ENCODE measurements around the gene MYPN.
A peak's percentile ranks its signal among the peaks of the same experiment; 100 is the strongest.
"Not testable (repeated sequence)": the region's sequence is repeated elsewhere in the genome, so short reads cannot be mapped to it uniquely, and the experiment has no call there.

The MYPN gene

DNA sequence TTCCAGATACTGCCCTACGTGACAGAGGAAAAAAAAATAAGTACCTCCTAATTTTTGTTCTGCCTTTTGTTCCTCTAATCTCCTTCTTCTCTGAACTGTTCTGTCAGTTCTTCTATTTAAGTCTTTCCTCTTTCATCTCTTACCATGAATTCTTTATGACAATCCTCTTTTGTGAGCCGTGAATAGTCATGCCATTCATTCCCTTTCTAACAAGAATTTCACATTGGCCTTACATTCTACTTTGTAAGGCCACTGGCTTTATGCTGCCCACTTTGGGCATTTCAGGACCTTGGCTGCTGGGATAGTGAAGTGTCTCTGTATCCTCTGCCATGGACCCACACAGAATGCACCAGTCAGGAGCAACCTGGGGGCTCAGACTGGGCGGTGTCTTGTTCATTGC, 69.7 kb downstream of the MYPN start:
- DNase-seq = no peak

DNA sequence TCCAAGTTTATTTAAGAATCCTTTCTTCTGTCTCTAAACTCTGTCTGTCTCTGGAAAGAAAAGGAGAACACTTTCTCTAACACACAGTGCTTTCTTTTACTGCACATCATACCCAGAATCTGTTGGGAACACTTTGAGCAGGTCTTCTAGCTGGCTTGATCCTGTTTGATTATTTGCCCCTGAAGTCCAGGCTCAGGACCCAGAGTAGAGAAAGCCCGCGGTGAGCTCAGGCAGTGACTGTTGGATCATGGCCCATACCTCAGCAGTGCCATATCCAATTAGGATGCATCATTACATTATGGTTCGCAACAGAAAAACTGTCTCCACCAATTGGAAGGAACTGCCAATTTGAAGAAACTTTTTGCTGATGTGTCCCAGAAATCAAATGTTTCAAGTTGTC, 71.2 kb downstream of the MYPN start:
- no peak for DNase-seq

DNA sequence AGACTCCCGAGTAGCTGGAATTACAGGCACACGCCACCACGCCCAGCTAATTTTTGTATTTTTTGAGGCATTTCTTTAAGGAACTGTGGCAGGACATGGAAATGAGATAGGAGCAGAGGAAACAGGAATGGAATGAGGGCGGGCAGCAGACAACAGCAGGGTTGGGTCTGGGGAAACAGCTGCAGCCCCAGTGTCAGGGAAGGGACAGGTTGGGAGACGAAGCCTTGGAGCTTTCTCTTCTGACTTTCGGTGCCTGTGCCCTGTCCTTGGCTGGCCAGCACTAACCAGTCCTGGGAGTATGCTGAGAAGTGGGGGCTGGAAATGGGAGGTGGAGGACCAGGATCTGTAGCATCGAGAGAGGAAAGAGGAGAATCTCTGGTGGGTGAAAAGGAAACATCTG, 75.3 kb downstream of the MYPN start:
- DNase-seq = no peak

DNA sequence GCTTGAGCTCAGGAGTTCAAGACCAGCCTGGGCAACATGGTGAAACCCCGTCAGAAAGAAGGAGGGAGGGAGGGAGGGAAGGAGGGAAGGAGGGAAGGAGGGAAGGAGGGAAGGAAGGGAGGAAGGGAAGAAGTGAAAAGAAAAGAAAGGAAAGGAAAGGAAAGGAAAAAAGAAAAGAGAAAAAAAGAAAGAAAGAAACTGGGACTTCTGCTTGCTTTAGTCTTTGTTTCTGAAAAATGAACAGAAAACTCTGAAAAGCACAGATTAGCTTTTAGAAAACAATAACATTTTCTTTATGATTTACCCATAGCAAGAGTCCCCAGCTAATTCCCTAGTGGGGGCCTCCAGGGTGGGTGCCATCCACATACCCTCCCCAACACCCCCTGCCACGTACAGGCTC, 75.8 kb downstream of the MYPN start:
- no peak for DNase-seq

DNA sequence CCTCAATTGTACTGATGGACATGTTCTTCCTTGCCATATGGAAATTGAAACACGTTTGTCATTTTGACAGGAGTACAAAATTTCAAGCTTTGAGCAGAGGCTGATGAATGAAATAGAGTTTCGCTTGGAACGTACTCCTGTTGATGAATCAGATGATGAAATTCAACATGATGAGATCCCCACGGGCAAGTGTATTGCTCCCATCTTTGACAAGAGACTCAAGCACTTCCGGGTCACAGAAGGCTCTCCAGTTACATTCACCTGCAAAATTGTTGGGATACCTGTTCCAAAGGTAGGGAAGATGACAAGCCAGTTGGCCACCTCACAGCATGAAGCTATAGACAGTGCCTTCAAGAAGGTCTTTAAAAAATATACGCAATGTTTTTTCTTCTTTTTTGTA, 79.5 kb downstream of the MYPN start:
- DNase-seq = no peak

DNA sequence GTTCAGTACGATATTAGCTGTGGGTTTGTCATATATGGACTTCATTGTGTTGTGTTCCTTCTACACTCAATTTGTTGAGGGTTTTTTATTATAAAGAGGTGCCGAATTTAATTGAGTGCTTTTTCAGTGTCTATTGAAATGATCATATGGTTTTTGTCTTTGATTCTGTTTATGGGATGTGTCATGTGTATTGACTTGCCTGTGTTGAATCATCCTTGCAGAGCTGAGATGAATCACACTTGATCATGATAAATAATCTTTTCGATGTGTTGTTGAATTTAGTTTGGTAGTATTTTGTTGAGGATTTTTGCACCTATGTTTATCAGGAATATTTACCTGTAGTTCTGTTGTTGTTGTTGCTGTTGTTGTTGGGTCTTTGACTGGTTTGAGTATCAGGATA, 82.8 kb downstream of the MYPN start:
- no peak for DNase-seq

DNA sequence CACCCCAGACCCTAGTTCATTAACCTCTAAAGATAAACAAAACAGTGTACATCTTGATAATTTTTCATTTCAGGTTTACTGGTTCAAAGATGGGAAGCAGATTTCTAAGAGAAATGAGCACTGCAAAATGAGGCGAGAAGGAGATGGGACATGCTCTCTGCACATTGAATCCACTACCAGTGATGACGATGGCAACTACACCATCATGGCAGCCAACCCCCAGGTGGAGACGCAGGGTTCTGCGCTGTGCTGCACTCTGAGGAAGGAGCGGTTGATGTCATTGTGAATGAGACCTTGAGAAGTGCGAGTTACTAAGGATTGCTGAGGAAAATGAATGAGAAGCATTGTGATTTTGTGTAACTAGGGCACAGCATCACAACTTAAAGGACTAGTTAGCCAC, 85.0 kb downstream of the MYPN start:
- DNase-seq = no peak

DNA sequence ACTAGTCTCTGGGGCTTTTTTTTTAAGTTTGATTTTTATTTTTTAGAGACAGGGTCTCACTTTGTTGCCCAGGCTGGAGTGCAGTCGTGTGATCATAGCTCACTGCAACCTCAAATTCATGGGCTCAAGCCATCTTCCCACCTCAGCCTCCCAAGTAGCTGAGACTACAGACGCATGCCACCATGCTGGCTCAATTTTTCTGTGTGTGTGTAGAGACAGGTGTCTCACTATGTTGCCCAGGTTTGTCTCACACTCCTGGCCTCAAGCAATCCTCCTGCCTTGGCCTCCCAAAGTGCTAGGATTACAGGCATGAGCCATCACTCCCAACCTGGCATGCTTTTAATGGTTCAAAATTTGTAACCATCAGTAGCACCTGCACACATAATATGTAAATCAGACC, 86.5 kb downstream of the MYPN start:
- not testable (repeated sequence) for DNase-seq

DNA sequence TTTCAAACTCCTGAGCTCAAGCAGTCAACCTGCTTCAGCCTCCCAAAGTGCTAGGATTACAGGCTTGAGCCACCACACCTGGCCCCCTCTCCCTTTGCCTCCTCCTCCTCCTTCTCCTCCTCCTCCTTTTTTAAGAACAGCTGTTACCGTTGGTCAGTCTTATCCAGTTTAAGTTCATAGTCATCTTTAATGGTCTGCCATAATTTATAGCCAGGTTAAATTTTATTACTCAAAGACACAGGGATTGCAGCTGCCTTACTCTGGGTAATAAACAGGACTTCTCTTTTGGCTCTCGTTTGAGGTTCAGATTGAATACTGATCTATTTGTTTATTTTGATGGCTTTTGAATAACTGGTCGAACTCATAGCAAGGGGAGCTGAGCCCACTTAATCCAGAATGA, 87.4 kb downstream of the MYPN start:
- no peak for DNase-seq

DNA sequence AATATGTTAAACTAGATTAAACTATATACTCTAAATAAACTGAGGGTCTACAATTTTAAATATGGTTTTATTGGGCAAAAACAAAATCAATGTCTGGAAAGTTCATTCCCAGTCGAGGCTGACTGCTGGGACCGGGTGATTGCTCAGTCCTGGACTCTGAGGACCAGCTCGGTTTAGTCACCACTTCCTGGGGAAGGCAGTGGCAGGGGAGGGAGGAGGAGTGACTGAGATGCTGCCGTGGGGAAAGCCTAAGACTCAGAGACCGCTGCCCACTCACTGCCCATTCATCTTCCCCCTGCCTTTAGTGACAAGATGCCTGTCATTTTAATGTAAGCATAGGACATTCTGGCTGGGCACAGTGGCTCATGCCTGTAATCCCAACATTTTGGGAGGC, 93.7 kb downstream of the MYPN start:
- no peak for DNase-seq

DNA sequence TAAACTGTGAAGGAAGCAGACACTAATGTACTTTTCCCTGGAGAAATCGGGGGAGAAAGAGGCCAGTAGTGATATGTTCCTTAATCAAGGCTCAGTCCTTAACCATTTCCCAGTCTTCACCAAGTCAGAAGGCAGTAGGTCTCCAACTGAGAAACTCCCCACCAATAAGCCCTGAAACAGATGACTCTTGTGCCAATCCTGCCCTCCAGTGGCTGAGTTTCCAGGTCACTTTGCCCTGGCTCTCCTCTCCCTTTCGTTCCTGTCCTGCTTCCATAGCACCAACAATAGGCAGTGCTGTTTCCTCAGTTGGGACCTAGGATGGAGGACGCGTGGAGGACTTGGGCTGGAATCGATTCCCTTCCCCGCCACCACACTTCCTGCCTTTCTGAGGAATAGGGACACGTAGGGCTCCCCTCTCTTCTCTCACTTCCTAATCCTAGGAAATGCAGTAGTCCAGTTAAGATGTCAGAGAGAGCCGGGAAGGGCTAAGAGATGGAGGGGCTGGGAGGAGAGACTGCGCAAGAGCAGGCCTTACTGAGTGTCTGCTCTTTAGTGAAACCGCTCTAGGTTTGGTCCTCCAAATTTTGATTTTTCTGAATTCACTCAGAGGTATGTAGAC, 99.2 kb downstream of the MYPN start:
- DNase-seq = peak; percentile 26 to 76

DNA sequence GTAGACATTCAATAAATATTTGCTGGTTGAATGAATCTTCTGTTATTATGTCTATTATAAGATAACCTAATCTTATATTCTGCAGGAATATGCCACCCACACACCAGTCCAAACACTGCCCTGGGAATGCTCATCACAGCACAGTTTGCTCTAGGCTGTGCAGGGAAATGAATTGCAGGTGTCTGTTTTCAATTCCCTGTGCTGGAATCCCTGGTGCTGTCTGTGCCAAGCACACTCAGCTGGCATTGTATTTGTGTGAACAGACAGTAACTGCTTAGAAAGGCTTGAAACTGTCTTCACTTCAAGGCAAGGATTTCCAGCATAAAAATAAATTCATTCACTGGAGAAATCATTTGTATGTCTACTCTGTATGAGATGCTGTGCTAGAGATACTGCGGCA, 102.4 kb downstream of the MYPN start:
- no peak for DNase-seq

DNA sequence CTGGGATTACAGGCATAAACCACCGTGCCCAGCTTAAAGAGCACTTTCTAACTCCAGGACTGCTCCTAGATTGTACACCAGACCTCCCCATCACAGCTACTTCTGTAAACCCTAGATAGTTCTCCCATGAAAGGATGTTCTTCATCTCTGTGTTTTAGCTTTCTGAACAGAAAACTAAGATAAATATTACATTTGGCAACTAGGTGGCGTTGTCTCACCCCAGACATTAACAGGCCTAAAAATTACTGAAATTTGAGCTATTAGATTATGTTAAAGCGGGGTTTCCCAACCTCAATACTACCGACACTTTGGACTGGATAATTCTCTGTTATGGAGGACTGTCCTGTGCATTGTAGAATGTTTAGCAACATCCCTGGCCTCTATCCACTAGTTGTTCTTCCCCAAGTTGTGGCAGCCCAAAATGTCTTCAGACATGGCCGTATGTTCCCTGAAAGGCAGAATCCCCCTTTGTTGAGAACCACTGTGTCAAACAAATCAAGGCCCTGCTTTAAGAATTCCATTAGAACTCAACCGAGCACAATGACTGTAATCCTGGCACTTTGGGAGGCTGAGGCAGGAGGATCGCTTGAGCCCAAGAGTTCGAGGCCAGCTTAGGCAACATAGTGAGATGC, 103.5 kb downstream of the MYPN start:
- peak in 1 of 2 experiments; percentile 46 for DNase-seq

DNA sequence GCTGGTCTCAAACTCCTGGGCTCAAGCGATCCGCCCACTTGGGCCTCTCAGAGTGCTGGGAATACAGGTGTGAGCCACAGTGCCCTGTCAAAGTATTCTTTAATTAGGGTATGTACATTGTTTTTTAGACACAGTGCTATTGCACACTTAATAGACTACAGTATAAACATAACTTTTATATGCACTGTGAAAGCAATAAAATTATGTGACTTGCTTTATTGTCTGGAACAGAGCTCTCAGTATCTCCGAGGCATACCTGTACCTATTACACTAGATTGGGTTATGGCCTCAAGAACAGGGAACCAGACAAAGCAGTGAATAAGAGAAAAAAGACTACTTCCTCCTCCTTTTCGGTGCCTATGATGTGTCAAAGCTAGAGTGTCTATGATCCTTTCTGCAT, 109.5 kb downstream of the MYPN start:
- DNase-seq = no peak

DNA sequence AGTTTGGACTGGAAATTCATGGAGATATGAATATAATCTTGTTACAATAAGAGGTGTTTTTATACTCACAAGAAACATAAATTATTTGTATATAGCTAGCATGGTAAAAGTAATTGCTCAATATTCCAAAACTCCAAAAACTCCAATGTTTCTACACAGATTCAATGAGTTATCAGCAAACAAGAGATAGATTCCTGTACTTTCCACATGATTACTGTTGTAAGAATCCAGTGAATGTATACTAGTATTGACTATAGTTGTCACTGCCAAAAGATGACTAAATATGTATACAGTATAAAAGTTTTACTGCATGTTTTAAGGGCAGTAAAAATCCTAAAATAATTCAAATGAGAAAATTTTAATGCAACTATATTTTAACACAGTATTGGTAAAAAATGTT, 111.9 kb downstream of the MYPN start:
- DNase-seq = no peak

DNA sequence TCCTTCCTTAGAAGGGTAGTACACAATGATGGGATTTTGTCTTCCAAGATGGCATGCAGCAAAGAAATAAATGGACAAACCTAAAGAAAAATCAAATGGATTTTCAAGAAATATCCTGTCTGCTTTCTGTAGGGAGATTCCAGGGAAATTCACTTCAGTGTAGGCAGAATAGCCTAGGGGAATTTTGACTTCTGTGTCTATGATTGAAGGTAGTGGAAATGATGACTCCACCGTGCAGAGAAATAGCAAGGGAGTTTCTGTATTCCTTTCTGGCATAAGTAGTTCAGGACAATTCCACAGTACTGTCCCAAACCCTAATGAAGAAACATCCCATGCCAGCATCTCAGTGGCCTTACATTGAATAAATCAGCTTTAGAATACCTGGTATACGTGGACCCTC, 113.1 kb downstream of the MYPN start:
- no peak for DNase-seq

DNA sequence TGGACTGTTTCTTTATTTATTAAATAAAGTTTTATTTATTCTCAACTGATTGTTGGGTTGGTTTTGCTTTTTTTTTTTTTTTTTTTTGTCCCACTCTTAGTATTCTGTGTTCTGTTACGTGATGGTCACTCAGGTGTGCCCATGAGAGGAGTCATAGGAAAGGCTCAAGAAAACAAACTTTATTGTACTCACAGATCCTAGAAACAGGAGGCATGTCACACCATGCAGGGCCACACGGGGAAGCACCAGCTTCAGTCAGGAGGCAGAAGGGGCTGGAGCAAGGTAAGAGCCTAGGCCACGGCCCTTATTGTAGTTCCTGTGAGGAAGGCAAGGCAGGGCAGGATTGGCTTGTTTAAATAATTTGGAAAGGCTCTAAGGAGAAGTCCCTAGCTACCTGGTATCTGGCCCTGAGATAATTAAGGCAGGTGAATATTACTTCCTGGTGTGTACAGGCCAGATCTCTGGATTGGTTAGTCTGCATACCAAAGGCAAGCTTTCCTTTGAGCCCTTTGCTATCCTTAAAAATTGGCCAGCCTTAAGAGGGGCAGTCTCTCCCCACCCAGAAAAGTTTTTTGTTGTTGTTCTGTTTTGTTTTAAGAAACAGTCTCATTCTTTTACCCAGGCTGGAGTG, 114.4 kb downstream of the MYPN start:
- DNase-seq = no peak

DNA sequence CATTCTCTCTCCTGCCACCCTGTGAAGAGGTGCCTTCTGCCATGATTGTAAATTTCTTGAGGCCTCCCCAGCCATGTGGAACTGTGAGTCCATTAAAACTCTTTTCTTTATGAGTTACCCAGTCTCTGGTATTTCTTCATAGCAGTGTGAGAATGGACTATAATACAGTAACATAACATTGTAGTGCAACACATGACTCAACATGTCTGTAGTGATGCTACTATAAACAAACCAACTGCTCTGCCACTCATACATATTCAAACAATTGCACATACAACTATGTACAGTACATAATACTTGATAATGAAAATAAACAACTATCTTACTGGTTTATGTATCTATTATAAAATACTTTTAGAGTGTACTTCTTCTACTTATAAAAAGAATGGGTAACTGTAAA, 115.5 kb downstream of the MYPN start:
- DNase-seq = no peak

DNA sequence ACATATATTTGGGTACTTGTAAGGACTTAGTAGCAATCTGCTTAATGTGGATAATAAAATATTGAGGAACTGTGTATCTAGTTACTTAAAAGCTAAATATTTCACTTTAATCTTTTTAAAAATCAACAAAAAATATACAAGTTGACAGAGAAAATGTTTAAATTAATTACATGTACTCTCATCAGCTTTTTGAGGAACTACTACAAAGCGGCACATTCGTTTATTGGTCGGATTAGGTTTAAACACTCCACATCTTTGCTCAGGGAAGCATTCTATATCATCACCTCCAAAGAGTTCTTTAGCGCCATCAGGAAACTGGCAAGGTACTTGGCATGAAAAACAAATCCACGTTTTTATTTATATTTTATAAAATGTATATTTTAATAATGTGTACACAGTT, 121.0 kb downstream of the MYPN start:
- no peak for DNase-seq

DNA sequence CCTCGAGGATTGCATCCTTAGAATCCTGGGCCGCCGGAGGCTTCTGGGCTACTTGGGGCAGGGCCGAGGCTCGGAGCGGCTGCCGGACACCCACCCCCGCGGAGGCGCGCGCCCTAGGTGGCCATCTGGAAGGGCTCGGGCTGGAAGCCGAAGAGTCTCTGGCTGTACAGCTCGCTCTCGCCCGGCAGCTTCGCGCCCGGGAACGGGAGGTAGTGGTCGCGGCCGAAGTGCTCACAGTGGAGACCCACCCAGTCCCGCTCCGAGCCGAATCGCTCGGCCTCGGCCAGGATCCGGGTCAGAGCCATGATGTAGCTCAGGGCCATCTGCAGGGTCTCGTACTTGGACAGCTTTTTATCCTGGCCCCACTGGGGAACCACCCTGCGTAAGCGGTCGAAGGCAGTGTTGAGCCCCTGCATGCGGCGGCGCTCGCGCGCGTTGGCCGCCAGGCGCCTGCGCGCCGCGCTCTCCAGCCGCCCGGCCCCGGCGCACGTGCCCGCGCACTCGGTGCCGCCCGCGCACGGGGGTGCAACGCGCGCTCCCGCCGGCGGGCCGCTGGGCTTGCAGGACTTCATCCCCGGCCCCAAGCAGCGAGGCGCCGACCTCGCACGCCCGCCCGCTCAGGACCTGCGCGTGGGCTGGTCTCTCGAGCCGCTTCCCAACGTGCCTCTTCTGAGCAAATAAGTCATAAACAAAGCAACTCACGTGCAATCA, 122.0 kb downstream of the MYPN start:
- peak in 1 of 2 experiments; percentile 79 for DNase-seq

DNA sequence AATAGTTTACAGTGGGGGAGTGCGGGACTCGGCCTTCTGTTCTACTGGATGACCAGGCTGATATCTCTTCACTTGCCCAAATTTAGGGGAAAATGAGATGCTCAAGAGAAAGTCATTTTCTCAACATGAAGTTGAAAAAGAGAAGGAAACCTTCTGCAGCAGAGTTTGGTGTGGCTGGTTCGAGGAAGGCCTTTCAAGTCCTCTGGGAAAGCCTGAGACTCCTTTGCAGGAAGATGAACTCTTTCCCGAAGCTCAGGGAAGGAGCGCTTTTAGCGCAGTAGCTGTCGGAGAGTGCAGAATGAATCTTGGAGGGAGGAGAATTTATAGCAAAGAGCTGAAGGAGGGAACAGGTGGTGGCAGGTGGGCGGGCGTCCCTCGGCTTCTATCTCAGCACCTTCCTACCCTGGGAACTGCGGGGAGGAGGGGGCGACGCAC, 122.5 kb downstream of the MYPN start, which contains the start of gene ATOH7:
TSS of gene ATOH7 (minus strand) at position 297 of the 435 bp plus-strand sequence. CDS start 436 bp downstream, outside the sequence.
- no peak for DNase-seq

DNA sequence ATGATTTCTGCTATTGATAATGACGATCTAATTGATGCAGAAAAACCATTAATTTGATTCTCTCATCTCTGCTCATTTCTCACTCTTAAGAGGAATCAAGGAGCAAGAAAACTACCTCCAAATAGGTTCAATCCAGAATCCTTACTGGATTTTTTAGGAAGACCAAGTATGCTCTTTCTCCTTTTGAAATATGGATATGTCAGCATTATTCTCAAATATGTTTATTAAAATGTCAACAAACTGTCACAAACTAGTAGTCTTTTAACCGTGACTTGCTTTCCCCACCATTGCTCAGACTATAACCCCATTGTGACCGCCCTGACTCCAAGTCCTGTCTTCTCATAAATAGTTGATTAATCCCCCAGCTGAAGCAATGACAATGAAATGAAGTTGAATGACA, 123.8 kb downstream of the MYPN start:
- DNase-seq = no peak

DNA sequence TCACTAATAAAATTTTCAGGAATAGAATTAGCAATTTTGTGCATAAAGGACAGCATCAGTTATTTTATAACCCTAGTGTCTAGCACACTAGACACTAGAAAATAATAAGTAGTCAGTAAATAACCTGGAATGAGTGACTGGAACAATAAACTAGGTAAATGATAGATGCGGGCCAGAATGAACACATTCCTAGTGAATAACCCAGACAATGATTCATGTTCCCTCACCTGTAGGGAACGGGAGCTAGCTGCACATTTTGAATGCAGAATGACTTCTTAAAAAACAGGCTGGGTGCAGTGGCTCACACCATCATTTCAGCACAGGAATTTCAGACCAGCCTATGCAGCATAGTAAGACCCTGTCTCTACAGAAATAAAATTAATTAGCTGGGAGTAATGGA, 125.8 kb downstream of the MYPN start:
- DNase-seq = no peak

DNA sequence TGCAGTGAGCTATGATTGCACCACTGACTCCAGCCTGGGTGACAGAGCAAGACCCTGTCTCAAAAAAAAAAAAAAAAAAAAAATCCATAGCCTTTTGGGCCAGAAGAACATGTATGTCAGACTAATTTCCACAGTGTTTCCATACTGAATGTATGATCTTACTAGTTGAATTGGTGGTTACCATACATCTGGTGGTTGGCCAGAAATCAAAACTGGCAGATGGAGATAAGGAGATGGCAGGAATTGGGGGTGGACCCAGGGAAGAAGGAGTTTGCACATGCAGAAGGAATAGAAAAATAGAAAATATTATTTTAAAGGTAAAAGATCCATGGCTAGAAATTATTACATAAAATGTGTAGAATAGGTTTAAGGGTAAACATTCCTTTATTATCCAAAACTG, 126.3 kb downstream of the MYPN start:
- no peak for DNase-seq

Data from NCI-H526 (cell line).